Measurements from ENCODE around the gene TIMM10.
"Not testable (repeated sequence)": the region's sequence is repeated elsewhere in the genome, so short reads cannot be mapped to it uniquely, and the experiment has no call there.

Gene TIMM10

DNA sequence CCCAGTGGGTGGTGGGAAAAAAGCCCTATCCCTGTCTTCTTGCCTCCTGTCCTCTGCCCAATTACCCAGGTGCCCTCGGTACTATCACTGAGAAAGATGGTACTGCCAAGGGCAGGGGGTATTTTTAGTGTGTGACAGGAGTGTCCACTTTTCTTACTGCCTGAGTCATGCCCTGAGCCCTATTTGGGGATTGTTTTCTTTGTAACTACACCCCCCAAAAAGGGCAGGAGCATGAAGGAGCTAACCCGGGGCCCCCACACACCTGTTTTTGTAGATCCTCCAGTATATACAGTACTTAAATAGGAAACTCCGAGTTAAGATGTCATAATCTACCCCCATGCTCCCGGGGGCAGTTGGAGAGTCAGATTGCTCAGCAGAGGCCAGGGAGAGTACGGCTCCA lies 10.6 kb upstream of the TIMM10 start:
- no peak for DNase-seq

GRCh38 chr11:57539342-57539741 lies 8.8 kb upstream of the TIMM10 start:
- no peak for DNase-seq

GRCh38 chr11:57536947-57537619 lies 6.5 kb upstream of the TIMM10 start, which contains the start of gene SMTNL1:
SMTNL1 (plus strand) TSS chr11:57537595; CDS start chr11:57542643, 5,048 bp downstream.
- DNase-seq = no peak

DNA sequence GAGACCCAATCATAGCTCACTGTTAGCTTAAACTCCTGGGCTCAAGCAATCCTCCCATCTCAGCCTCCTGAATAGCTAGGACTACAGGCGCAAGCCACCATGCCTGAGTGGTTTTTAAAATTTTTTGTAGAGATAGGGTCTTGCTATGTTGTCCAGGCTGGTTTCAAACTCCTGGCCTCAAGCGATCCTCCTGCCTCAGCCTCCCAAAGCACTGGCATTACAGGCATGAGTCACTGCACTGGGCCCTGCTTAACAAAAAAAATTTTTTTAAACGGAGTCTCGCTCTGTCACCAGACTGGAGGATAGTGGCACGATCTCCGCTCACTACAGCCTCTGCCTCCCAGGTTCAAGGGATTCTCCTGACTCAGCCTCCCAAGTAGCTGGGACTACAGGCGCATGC lies 3.9 kb upstream of the TIMM10 start:
- DNase-seq = not testable (repeated sequence)

DNA sequence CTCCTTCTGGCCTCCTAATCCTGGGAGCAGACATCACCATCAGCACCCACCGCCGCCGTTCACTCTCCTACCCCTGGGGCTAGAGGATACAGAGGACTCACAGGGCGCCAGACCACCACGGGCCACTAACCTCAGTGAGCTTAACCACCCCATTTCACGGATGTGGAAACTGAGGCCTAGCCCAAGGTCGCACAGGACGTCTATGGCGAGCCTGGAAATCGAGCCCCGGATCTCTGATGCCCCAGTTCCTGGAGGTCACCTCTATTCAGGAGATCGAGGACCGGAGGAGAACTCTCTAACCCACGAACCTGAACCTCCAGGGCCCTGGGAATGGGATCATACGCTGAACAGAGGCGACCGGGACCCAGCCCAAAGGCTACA lies 349 bp downstream of the TIMM10 start:
- no peak for DNase-seq

GRCh38 chr11:57529012-57529411 lies 1.5 kb downstream of the TIMM10 start:
- DNase-seq = no peak

- DNase-seq = peak; percentile 76
Measured at GRCh38 chr11:57527056-57527631, 3.4 kb downstream of the TIMM10 start.

- DNase-seq = no peak
Measured at GRCh38 chr11:57523419-57523818, 7.1 kb downstream of the TIMM10 start.

DNA sequence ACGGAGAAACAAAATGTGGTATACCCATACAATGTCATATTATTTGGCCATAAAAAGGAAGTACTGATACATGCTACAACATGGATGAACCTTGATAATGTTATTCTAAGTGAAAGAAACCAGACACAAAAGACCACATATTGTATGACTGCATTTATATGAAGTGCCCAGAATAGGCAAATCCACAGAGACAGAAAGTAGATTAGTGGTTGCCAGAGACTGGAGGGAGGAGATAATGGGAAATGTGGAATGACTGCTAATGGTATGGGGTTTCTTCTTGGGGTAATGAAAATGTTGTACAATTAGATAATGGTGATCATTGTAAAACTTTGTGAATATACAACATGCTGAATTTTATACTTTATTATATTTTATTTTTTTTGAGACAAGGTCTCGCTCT lies 9.4 kb downstream of the TIMM10 start:
- no peak for DNase-seq

DNA sequence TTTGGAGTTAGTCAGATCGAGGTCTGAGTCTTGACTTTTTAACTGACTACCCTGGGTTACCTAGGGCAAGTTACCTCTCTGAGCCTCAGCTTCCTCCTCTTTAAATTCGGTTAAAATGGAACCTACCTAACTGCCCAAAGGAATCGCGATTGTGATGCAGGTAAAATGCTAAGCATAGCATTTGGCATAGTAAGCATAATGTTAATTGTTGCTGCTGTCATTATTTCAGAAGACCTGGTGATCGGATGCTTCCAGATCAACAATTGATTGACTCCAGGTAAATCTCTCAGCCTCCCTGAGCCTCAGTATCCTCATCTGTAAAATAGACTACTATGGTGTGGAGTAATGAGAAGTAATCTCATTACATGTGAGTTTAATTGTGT lies 14.5 kb downstream of the TIMM10 start:
- no peak for DNase-seq

GRCh38 chr11:57515332-57516060 lies 15.1 kb downstream of the TIMM10 start, which contains the start of gene SLC43A1:
SLC43A1 (minus strand) TSS chr11:57515702; CDS start chr11:57514111, 1,591 bp downstream.
- DNase-seq = no peak

- DNase-seq = no peak
Measured at GRCh38 chr11:57514538-57515331, 15.8 kb downstream of the TIMM10 start.

- DNase-seq = no peak
Measured at GRCh38 chr11:57513911-57514537, 16.5 kb downstream of the TIMM10 start.

DNA sequence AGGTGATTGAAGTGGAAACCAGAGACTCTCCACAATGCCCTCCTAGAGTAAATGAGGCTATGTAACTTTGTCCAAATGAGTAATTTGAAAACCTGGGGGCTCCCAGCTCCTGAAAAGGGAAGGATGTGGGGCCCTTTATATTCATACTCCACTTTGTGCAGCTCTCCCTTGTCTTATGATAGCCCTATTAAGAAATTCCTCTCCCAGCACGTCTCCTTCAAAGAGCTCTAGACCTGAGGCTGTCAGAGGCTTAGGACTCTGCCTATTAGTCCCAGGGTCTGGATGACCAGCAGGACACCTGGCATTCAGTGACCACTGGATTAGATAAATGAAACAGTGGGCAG lies 17.1 kb downstream of the TIMM10 start:
- DNase-seq = no peak

DNA sequence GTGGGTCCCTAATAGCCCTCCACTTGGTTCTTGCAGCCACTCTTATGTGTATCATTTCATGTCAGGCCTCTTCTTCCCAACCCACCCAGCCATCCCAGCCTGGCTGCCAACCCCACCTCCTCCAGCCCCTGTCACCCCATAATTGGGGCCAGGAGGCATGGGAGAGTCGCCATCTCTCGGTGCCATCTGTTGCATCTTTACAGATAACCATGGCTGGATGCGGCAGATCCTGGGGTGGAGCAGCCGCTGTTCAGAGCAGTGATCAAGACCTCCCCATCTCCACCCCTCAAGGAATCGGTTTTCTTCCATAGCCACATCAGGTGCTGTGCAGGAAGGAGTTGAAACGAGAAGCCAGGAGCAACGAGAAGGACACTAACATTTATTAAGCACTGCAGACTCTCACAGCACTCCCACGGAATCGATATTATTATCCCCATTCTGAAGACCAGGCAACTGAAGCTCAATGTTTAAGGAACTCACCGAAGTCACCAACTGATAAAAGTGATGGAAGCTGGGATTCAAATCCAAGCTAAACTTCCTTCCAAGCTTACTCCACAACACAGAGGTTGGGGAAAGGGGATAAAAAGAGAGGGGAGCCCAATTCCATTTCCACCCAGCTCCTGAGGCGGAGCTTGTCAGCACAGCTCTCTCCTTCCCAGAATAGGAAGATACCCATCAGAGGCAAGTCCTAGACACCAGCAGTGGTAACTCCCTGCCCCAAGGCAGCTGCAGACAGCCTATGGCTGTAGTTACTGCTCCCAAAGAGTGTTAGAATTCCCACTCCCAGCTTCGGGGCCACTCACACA lies 17.7 kb downstream of the TIMM10 start:
- no peak for DNase-seq

GRCh38 chr11:57511741-57512430 lies 18.7 kb downstream of the TIMM10 start:
- DNase-seq = no peak

DNA sequence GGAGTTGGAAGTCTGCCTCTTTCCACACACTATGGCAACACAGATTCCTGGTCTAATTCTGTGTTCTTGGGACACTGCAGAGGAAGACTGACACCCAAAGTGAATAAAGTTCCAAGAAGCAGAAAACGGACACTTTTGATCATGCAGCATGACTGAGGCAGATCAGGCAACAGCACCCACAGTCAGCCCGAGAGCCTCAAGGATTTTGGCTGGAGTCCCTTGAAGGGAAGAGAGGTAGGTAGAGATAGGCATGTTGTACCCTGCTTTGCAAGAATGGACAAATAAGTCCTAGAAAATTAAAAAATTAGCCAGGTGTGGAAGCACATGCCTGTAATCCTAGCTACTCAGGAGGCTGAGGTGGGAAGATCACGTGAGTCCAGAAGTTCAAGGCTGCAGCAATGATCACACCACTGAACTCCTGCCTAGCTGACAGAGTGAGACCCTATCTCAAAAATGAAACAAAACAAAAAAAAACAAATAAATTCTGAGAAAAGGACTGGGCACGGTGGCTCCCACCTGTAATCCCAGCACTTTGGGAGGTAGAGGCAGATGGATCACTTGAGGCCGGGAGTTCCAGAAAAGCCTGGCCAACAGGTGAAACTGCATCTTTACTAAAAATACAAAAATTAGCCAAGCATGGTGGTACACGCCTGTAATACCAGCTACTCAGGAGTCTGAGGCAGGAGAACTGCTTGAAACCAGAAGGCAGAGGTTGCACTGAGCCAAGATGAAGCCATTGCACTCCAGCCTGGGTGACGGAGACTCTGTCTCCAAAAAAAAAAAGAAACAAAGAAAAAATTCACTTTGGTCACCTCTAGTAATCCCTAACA lies 22.0 kb downstream of the TIMM10 start:
- DNase-seq = no peak

DNA sequence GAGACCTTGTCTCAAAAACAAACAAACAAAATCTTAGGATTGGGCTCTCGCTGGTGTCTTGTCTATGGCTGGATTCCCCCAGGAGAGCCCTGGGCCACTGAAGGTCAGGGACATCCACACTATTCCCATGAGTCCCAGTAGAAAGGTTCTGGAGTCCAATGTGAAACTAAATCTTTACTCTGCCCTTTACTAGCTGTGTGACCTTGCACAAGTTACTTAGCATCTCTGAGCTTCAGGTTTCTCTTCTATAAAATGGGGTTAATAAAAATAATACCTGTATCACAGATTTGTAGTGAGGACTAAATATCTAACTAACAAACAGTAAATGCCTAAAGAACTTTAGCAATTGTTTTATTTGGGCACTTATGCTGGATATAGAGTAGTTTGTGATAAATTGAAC lies 24.0 kb downstream of the TIMM10 start:
- DNase-seq = no peak

- no peak for DNase-seq
Measured at GRCh38 chr11:57504511-57504910, 26.0 kb downstream of the TIMM10 start.

DNA sequence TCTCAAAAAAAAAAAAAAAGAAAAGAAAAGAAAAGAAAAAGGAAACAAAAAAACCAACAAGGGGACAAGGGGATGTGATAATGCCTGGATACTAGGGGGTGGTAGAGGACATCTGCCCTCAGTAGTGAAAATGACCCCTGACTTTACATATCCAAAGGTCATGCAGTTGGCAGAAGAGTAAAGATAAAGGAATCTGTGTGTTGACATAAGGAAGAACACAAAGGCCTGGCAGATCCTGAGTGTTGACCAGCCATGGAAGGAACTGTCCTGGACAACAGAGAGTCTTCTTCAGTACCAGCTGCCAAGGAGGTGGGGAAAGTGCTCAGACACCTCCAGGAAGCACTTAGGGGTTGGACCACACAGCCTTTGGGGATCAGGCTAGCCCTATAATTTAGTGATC lies 27.7 kb downstream of the TIMM10 start:
- no peak for DNase-seq

Data from midbrain (tissue), 1 donor.